DMS79 treated with DMSO at 0.1 percent for 48 hours (cell line): Measurements from ENCODE around the gene STAP2.
"Not testable (repeated sequence)": the region's sequence is repeated elsewhere in the genome, so short reads cannot be mapped to it uniquely, and the experiment has no call there.

ENCODE experiments used
- DNase-seq: peaks from one replicate; lab custom pipeline; 2025; lab: John Stamatoyannopoulos, UW

The STAP2 gene

DNA sequence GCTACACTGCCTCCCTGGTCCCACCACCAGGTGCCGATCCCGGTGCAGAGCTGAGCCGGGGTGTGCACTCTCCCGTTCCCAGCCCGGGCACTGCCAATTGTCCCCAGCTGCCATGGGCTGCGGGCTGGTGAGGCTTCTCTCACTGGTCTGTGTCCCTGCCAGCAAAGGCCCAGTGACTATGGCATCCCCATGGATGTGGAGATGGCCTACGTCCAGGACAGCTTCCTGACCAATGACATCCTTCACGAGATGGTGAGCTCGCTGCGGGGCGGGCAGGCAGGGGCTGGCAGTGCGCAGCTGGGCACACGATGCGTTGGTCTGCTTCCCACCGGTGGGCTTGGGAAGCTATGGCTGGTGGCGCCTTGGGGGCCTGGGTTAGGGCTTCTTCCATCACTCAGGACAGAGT lies 19.3 kb upstream of the STAP2 start:
- no peak for DNase-seq

DNA sequence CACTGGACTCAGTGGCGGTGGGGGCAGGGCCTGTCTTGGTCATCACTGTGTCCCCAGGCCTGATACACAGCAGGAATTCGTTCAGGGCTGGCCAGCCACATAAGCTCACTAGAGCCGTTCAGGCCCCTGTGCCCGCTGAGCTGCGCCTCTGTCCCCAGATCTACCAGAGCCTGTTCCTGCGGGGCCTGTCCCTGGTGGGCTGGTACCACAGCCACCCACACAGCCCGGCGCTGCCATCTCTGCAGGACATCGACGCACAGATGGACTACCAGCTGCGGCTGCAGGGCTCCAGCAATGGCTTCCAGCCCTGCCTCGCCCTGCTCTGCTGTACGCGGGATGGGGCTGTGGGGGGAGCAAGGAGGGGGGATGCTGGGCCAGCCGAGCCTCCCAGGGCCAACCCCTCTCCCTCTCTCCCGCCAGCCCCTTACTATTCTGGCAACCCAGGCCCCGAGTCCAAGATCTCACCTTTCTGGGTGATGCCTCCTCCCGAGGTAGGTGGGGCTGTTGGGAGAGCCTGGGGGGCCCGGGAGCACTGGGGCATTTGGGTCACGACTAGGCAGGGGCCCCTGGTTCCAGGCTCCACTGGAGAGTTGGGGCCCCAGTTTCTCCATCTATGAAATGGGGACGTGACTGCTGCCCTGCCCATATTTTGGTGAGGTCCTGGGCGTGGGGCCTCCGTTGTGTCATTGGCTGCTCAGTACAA lies 18.6 kb upstream of the STAP2 start:
- no peak for DNase-seq

DNA sequence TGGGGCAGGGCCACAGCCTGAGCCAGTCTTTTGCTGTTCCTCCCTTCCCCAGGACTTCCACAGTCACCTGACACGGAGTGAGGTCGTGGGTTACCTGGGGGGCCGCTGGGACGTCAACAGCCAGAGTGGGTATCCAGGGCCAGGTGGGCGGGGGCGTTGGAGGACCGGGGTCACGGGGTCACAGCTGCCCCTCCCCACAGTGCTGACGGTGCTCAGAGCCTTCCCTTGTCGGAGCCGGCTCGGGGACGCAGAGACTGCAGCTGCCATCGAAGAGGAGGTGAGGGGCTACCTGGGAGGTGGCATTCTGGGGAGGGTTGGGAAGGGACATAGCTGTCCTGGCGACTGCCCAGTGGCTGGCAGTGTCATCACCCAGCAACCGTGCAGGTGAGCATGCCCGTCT lies 16.3 kb upstream of the STAP2 start:
- no peak for DNase-seq

GRCh38 chr19:4354282-4354681 lies 15.7 kb upstream of the STAP2 start:
- no peak for DNase-seq

GRCh38 chr19:4352701-4353121 lies 14.1 kb upstream of the STAP2 start:
- peak; percentile 22 for DNase-seq

- no peak for DNase-seq
Observed at GRCh38 chr19:4350726-4351125, 12.1 kb upstream of the STAP2 start.

GRCh38 chr19:4350111-4350510 lies 11.5 kb upstream of the STAP2 start:
- DNase-seq = no peak

- not testable (repeated sequence) for DNase-seq
Observed at GRCh38 chr19:4349225-4349624, 10.6 kb upstream of the STAP2 start.

- DNase-seq = no peak
Observed at GRCh38 chr19:4347521-4347920, 8.9 kb upstream of the STAP2 start.

GRCh38 chr19:4346020-4346383 lies 7.4 kb upstream of the STAP2 start:
- DNase-seq = no peak

DNA sequence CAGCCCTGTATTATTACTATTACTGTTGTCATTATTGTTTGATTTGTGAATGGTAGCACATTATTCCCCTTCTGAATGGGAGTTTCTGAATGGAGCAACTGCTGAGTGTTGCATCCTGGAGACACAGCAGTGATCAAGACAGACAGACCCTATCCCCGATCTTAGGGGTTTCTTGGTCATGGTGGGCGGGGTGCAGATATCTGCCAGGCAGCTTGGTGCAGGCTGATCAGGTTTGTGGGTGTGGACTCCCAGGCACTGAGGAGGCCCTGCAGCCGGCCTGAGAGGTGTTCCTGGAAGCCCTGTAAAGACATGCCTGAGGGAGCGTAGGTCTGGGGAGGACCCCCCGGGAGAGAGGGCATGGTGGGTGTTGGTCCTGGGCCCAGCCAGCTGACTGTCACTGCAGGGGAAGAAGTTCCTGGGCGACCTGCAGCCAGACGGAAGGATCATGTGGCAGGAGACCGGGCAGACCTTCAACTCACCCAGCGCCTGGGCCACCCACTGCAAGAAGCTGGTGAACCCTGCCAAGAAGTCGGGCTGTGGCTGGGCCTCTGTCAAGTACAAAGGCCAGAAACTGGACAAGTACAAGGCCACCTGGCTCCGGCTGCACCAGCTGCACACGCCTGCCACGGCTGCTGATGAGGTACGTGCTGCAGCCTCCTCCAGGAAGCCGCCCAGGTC lies 6.9 kb upstream of the STAP2 start:
- DNase-seq = no peak

DNA sequence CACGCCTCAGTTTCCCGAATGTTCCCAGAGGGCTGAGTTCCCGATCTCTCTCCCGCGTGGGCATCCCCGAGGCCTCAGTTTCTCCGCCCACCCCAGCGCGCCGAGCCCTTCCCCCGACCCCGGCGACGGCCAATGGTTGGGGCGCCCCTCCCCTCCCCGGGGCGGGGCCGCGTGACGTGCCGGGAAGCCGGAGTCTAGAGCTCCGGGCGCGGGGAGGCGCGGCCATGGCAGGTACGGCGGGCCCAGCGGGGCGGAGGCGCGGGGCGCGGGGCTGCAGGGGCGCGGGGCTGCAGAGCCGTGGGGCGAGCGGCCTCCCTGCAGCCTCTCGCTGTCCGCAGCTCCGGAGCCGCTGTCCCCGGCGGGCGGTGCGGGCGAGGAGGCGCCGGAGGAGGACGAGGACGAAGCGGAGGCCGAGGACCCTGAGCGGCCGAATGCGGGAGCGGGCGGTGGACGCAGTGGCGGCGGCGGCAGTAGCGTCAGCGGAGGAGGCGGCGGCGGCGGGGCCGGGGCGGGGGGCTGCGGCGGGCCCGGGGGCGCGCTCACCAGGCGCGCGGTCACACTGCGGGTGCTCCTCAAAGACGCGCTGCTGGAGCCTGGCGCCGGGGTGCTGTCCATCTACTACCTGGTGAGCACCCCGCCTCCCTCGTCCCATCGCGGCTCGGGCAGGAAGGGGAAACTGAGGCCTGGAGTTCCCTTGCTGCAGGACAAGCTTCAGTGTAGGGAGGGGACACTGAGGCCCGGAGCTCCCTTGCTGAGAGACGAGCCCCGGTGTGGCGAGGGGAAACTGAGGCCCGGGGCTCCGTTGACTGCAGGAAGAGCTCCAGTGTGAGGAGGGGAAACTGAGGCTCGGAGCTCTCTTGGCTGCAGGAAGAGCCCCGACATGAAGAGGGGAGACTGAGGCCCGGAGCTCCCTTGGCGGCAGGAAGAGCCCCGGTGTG lies 5.0 kb upstream of the STAP2 start, which contains the start of gene MPND:
Gene MPND, plus strand, starts transcription at position 193 of the 938 bp plus-strand sequence. Its CDS starts 32 bp downstream, at position 225.
- peak; percentile 68 for DNase-seq

- DNase-seq = peak; percentile 99
Observed at GRCh38 chr19:4342615-4343369, 4.2 kb upstream of the STAP2 start.

DNA sequence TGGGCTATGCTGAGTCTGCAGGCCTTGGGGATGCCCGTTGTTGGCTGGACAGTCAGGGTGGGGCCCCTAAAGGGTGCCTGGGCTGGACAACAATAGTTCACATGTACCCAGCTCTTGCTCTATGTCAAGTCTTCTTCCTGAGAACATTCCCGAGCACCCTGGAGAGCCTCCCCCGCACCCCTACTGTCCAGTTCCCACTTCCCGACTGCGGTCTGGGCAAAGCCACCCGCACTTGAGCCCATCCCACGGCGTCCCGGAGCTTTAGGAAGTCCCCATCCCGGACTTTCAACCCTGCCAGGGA lies 3.6 kb upstream of the STAP2 start:
- no peak for DNase-seq

GRCh38 chr19:4337906-4338440 lies 654 bp downstream of the STAP2 start:
- peak; percentile 11 for DNase-seq

DNA sequence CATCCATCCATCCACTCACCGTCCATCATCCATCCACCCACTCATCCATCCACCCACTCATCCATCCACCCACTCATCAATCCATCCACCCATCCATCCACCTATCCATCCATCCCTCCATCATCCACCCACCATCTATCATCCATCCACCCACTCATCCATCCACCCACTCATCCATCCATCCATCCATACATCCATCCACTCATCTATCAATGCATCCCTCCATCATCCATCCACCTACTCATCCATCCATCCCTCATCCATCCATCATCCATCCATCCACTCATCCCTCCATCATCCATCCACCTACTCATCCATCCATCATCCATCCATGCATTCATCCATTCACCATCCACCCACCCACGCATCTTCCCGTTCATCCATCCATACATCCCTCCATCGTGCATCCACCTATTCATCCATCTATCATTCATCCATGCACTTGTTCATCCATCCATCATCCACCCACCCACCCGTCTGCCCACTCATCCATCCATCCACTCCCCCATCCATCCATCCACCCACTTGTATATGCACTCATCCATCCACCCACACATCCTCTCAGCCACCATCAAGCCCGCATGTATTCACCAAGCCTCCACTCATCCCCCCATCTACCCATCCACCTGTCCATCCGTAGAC lies 3.6 kb downstream of the STAP2 start:
- DNase-seq = no peak

- no peak for DNase-seq
Observed at GRCh38 chr19:4329858-4330257, 8.8 kb downstream of the STAP2 start.

- DNase-seq = not testable (repeated sequence)
Observed at GRCh38 chr19:4328991-4329681, 9.5 kb downstream of the STAP2 start.

- DNase-seq = no peak
Observed at GRCh38 chr19:4328243-4328990, 10.2 kb downstream of the STAP2 start.

- no peak for DNase-seq
Observed at GRCh38 chr19:4327877-4328242, 10.8 kb downstream of the STAP2 start.
